GM12801 (cell line): ENCODE results near the gene EXOC3L4.

Source experiments
- TF ChIP-seq, protein P1 (sequence below): IDR thresholded peaks from one replicate; pipeline ENCODE4 v1.5.1; 2011; ENCODE audit warnings: control low read depth; ENCODE audit not compliant: insufficient read length; ENCODE audit errors: extremely low read depth

The EXOC3L4 gene

DNA sequence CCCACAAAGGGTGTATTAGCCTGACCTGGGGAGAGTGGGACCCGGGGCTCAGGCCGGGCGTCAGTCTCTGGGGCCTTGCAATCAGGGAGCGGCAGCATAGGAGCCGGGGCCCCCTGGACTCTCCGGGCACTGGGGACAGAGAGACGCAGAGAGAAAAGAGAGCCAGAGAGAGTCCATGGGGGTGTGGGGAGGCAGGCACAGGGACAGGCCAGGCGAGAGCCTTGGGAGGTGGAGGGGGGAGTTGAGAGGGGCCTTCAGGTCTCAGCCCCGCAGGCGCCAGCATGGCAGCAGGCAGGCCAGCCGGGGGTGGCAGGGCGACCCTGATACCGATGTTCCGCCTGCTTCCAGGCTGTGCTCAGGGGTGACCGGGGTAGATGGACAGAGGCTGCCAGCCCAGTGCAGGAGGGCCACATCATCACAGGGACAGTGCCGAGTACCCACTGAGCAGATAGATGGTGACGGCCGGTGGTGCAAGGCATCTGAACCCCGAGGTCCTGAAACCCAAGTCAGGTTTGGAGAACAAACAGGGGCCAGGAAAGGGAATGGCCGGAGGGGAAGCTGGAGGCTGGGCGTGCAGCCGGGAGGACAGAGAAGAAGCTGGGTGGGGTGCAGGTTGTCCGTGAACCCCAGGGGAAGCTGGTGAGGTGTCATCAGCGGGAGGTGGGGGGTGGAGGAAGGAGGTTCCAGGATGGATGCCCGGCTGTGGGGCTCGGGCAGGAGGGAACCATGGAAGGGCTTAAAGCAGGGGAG, 2.9 kb downstream of the EXOC3L4 start:
- TF ChIP-seq, protein P1, sequence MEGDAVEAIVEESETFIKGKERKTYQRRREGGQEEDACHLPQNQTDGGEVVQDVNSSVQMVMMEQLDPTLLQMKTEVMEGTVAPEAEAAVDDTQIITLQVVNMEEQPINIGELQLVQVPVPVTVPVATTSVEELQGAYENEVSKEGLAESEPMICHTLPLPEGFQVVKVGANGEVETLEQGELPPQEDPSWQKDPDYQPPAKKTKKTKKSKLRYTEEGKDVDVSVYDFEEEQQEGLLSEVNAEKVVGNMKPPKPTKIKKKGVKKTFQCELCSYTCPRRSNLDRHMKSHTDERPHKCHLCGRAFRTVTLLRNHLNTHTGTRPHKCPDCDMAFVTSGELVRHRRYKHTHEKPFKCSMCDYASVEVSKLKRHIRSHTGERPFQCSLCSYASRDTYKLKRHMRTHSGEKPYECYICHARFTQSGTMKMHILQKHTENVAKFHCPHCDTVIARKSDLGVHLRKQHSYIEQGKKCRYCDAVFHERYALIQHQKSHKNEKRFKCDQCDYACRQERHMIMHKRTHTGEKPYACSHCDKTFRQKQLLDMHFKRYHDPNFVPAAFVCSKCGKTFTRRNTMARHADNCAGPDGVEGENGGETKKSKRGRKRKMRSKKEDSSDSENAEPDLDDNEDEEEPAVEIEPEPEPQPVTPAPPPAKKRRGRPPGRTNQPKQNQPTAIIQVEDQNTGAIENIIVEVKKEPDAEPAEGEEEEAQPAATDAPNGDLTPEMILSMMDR: no peak

DNA sequence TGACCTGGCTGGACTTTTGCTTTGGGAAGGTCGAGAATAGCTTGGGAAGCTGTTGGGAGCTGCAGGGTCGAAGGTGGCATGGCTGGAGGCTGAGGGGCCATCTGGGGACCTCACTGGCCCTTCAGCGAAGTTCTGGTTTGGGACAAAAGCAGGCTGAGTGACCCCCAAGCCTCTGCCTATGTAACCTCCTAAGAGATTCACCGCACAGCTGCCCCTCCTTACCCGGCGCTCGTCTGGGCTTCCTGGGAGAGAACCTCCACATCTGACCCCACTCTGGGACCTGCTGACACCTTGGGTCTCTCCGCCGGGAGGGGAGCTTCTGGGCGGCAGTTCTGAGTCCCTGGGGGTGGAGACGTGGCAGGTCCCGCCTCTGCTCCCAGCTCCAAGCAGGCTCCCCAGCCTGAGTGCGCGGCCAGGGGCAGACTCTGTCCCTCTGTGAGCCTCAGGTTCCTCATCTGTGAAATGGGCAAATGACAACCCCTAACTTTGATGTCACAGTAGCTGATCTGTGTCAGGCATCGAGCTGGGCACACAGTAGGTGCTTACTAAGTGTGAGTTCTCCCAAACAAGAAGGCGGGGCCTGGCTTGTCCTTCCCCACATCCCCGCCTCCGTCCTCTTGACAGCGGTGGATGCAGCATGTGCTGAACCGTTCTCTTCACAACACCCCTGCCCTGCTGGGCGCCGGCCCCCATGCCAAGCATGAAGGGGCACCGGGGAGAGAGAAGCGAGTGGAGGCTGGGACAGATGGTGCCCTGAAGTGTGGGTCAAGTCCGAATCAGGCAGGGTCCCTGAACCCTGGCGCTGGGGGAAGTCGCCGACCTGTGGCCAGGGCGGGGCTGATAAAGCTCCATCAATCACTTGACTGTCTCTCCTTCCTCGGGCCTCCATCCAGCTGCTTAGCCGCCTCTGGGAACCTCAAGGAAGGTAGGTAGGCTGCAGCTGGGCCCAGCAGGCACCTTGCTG, 3.8 kb downstream of the EXOC3L4 start:
- TF ChIP-seq, protein P1: no peak

DNA sequence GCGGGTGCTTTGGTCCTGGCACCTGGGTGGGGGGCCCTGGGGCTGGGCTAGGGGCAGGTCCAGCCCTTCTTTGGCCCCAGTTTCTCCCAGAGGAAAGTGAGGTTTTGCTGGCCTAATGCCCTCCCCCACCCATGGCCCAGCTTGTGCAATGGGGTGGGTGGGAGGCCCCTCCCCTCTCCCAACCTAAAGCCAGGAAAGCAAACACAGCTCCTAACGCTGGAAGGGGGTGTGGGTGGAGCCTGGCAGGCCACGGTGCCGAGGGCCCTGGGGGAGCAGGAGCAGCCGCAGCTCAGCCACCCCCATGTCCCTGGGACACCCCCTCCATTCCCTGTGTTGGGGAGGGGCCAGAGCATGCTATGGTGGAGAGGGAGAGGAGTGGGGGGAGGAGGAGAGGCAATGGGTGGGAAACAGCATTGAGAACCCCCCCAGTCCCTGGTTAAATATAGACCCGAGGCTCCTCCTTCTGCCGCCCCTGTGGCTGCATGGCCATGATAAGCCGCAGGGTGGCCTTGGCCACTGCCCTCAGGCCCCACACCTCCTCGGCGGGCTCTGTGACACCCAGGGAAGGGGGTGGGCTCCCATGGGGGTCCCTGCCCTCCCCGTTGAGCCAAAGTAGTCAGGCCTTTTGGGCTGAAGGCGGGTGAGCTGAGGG, 4.7 kb downstream of the EXOC3L4 start:
- TF ChIP-seq, protein P1: no peak

DNA sequence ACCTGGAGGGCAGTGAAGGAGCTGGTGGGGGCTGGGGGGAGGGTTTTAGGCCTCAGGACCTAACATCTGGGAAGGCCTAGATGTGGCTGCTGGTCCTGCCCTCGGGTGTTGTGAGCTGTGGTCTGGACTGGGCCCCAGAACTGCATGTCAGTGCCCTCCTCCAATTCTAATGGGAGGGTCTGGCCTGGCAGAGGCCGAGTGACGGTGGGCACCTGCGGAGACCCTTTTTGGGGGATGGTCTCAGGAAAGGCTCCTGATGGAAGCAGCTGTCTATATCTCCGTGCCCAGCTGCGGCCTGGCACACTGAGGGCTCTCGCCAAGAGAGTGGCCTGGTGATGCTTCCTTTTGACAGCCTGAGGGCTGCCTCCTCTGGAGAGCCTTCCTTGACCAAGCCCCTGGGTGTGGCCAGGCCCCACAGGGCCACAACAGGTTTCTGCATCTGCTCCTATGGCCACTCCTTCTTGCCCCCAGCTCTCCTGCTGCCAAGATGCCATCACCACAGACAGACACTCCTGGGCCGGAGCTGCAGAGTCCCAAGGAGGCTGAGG, 5.3 kb downstream of the EXOC3L4 start:
- TF ChIP-seq, protein P1: no peak

DNA sequence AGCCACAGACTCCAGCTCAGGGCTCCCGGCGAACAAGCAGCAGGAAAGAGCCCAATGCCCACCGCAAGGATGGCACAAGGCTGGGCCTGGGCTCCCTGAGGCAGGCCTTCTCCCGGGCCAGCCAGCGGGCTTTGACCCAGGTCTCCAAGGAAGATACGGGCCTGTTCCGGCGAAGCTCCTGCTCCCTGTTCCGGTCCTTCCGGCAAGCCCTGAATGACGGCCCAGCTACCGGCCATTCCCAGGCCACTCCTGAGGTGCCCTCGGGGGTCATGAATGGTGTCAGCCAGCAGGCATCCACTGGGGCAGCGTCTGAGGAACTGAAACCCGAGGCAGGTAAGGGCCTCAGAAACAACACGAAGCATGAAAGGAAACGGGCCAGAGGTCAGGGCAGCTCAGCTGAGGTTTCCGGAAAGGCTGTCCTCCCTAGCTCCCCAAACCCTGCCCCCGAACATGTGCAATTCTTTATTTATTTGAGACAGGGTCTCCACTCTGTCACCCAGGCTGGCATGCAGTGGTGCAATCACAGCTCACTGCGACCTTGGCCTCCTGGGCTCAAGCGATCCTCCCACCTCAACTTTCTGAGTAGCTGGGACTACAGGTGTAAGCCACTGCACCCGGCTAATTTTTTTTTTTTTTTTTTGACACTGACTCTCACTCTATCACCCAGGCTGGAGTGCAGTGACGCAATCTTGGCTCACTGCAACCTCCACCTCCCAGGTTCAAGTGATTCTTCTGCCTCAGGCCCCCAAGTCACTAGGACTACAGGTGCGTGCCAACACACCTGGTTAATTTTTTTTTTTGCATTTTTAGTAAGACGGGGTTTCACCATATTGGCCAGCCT, 6.0 kb downstream of the EXOC3L4 start:
- TF ChIP-seq, protein P1: no peak

DNA sequence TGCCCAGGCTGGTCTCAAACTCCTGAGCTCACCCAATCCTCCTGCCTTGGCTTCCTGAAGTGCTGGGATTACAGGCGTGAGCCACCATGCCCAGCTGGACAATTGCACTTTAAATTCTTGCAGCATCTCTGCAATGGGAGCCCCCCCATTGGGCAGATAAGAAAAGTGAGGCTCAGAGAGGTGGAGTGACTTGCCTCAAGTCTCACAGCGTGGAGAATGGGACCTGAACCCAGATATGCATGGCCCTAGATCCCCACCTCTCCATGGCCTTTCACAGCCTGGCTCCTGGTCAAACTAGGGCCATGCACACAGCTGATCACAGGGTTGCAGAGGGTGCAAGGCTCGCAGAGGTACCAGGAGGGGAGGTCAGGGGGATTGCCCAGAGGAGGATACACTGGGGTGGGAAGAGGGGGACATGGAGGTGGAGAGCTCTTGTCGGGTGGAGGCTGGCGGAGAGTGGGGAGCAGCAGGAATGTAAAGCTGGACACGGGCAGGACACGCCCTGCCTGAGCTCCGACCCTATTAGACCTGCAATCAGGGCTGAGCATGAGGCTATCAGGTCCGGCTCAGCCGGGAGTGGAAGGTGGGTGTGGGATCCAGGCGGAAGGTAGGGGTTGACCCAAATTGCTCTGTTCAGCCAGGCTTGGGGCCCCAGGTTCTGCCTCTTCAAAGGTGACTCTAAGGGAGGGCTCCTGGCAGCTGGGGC, 6.9 kb downstream of the EXOC3L4 start:
- TF ChIP-seq, protein P1: no peak
